Astrocyte (in vitro differentiated cells and primary cell): Measurements from ENCODE around the gene PIGR.

Experiments
- EZH2 ChIP-seq: IDR thresholded peaks from 2 replicates; pipeline ENCODE4 v1.6.1; 2012; ENCODE audit warnings: mild to moderate bottlenecking, low read length, inconsistent platforms; ENCODE audit not compliant: insufficient read depth
- TF ChIP-seq, protein P1 (sequence below): IDR thresholded peaks from 2 replicates; pipeline ENCODE4 v1.5.1; 2011; ENCODE audit warnings: low read depth, mild to moderate bottlenecking, inconsistent platforms, low read length, moderate library complexity; ENCODE audit not compliant: insufficient read depth

DNA sequence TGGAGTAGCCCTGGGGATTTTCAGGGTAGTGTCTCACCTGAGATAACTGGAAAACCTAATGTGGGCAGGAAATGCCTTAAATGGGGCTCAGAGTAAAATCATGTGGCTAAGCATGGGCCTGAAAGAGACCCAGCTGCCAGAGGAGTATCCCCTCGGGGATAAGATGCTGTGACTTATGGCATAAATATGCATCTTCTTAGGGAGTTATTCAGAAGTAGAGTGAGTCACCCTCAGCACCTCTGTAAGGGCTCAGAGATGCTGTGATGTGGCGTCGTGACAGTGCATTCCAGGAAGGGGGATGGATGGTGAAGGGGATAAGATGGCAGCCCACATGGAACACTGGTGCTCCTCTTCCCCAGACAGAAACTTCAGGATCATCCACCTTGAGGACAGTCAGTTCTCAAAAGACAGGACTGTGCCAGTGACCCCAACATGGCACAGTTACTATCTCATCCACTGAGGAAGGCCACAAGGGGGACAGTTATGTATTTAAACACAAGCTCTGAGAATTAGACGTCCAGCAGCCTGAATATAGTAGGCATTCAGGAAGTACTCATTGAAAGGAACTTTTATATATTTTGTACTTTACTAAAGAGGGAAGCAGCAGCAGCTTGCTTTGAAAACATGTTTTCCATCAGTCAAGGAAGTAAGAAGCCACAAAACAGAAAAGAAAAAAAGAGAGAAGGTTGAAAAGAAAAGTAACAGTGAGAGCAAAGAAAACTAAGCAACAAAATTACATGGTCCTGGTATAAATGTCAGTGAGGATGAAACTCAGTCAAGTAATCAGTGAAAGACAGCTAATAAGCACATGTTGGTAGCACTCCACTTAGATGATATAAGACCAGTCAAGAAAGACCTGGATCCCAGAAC lies 40.7 kb downstream of the PIGR start:
- TF ChIP-seq, protein P1, sequence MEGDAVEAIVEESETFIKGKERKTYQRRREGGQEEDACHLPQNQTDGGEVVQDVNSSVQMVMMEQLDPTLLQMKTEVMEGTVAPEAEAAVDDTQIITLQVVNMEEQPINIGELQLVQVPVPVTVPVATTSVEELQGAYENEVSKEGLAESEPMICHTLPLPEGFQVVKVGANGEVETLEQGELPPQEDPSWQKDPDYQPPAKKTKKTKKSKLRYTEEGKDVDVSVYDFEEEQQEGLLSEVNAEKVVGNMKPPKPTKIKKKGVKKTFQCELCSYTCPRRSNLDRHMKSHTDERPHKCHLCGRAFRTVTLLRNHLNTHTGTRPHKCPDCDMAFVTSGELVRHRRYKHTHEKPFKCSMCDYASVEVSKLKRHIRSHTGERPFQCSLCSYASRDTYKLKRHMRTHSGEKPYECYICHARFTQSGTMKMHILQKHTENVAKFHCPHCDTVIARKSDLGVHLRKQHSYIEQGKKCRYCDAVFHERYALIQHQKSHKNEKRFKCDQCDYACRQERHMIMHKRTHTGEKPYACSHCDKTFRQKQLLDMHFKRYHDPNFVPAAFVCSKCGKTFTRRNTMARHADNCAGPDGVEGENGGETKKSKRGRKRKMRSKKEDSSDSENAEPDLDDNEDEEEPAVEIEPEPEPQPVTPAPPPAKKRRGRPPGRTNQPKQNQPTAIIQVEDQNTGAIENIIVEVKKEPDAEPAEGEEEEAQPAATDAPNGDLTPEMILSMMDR, result no peak
- TF ChIP-seq EZH2, result no peak
